HG03558 (cell line): ENCODE results near the gene ZNF174.

Experiments used
- ATAC-seq: cut with Tn5 transposase; IDR thresholded peaks from one replicate; pipeline ENCODE4 v1.9.1; 2021; ENCODE audit warnings: moderate number of reproducible peaks; ENCODE audit not compliant: unreplicated experiment; ENCODE audit errors: extremely low read depth

Gene ZNF174

DNA sequence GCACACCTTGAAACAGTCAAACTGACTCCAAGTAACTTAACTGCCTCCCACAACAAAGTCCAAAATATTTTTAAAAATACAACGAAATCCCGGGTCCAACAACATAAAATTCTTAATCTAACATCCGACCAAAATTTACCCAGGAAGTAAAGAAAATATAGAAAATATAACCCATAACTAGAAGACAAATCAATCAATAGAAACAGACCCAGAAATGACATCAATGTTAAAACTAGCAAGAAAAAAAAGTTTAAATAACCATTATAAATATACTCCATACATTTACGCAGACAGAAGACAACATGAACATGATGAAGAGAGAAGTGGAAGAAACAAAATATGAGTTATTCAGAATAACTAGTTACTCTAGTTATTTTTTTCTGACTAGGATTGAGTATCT lies 38.6 kb downstream of the ZNF174 start:
- no peak for ATAC-seq

- ATAC-seq: no peak
These were observed 42.4 kb downstream of the ZNF174 start, which contains the start of the genes NAA60 and ZNF597 for GRCh38 chr16:3443108-3444031. NAA60 (plus strand) TSS chr16:3443680; CDS start chr16:3476228, 32,548 bp downstream. ZNF597 (minus strand) TSS chr16:3443504; CDS start chr16:3443153, 351 bp downstream.

GRCh38 chr16:3444032-3444388 lies 43.0 kb downstream of the ZNF174 start:
- no peak for ATAC-seq

DNA sequence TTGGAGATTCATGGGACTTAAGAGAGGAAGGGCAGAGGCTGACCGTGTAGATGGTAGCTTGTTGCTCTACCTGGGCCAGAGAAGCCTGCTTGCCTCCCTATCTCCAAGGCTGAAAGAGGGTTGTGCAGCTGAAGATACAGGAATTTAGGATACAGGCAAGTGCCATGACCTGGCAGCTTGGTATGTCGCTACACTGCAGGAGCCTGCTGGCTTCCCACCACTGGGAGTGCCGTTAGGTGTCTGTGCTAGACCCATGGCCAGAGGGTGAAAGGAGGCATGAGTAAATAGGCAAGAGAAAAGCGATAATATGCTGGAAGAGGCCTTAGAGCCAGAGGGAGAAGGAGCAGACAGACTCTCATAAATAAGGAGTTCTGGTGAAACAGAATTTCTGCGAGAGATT lies 53.1 kb downstream of the ZNF174 start:
- ATAC-seq: no peak

DNA sequence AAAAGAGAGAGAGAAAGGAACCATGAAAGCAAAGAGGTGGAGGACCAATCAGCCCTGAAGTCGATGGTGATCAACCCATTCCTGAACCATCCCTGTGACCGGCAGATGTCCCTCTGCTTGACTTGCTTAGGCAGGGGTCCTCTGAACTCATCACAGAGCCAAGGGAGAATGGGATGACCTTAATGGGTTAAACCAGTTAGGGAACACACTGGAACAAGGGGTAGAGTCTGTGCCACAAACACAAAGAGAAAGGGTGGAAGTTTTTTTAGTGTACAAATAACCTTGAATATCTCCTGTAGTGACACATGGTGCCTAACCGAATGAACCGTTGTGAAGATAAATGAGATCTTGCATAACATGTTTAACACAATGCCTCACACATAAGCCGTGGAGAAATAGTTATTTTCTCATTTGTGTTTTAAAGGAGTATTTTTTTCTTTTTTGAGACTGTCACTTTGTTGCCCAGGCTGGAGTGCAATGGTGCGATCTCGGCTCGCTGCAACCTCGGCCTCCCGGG lies 53.7 kb downstream of the ZNF174 start:
- no peak for ATAC-seq

DNA sequence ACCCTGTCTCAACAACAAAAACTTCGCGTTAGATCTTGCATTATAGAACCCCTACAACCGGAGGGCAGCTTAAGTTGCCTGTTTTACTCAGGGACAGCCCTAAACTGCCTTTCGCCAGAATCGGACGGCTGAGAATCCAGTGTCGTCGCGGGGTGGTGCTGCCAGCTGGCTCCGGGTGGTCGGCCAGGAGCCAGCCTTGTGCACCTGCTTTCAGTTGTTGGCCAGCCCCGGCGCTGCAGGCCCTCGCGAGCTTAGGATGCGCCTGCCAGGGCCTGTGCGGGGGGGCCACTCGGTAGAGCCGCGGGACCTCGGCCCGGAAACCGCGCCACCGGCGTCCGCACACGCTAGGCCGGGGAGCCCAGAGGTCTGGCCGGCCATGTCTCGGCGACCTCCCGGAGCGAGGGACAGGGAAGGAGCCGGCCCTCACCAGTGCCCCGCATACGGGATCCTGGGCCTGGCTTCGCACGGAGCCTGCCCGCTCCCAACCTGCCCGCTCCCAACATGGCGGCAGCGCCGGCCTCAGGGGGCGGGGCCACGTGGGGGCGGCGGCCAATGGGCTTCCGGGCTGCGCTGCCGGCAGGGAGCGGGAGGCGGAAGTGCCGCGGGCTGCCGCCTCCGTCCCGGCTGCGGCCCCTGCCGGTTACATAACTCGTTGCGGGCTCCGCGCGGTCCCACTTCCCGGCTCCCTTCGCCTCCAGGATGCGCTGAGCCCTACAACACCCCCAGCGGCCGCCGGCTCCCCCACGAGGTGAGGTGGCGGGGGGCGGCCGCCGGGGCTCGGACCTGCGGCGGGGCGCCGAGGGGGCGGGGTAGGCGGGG lies 56.6 kb downstream of the ZNF174 start:
- ATAC-seq: peak; percentile 45

DNA sequence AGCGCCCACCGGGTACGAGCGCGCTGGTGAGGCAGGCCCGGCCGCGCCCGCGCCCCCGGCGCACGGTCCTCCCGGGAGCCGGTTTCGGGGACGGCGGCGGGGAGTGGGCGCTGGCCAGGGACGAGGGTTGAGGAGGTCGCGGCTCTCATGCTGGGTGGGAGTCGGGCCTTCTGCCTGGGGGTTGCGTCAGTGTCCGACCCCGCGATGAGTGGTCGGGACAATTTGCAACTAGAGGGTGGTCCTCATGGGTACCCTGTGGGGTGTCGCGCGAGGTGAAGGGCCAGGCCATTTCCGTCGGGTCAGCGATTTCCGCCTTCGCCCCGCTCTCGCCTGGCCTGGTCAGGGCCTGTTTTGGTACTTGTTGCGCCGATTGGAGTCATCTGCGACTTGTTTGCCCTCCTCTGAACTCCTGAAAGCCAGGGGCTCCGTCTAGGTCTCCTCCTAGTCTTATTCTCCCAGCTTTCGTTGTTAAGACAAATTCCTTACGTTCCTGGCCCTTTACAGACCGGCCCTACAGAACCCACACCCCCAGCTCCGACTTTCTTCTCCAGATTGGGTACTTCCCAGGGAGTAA lies 57.4 kb downstream of the ZNF174 start:
- ATAC-seq: no peak

DNA sequence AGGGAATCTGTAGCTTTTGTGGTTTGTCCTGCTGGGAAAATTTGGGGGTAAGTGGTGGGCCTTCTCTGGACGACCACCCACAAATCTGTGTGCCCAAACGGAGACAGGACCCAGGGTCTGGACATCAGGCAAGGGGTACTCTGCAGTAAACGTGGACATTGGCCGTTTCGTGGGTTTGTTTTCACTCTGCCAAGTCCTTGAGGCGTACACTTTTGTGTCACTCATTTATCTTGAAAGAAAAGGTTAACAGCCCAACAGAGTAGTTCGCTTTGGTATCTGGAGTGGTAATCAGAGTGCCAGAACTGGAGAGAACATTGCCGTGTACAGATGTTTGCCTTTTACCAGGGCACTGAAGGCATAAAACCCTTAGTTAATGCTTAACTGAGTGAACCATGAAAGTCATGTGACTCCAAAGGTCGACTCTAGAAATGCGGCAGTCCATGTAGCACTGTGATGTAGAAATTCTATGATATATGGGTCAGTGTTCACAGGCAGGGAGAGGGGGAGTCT lies 57.9 kb downstream of the ZNF174 start:
- no peak for ATAC-seq
